ENCODE data around the gene ZNF200.
"Not testable (repeated sequence)": the region's sequence is repeated elsewhere in the genome, so short reads cannot be mapped to it uniquely, and the experiment has no call there.

ZNF200 gene

GRCh38 chr16:3198334-3199072, 36.5 kb downstream of the ZNF200 start:
- H3K4me1 ChIP-seq (ENCODE audit: insufficient read depth, low read length), result no peaks in the 10 kb centered on the region
- no peaks in the 10 kb centered on the region for H3K9me3 ChIP-seq (ENCODE audit: control insufficient read depth, insufficient read depth, low read length)
- H3K9ac ChIP-seq (ENCODE audit: low read depth, low read length), result no peak overlapping the region
- H3K36me3 ChIP-seq (ENCODE audit: insufficient read depth, low read length), result no peaks in the 10 kb centered on the region

- H3K9me3 ChIP-seq (ENCODE audit: control insufficient read depth, insufficient read depth, low read length); H3K36me3 ChIP-seq (ENCODE audit: insufficient read depth, low read length); H3K9ac ChIP-seq (ENCODE audit: low read depth, low read length); H3K4me1 ChIP-seq (ENCODE audit: insufficient read depth, low read length): not testable (repeated sequence)
Observed at GRCh38 chr16:3197694-3198333, 37.1 kb downstream of the ZNF200 start.

- Histone ChIP-seq H3K9ac (ENCODE audit: low read depth, low read length) (no peak overlapping the region), H3K36me3 (ENCODE audit: insufficient read depth, low read length) (no peaks in the 10 kb centered on the region), H3K4me1 (ENCODE audit: insufficient read depth, low read length) (no peaks in the 10 kb centered on the region), H3K9me3 (ENCODE audit: control insufficient read depth, insufficient read depth, low read length) (no peaks in the 10 kb centered on the region)
Observed at GRCh38 chr16:3195975-3196374, 39.0 kb downstream of the ZNF200 start.

GRCh38 chr16:3194792-3195191, 40.2 kb downstream of the ZNF200 start:
- Histone ChIP-seq H3K4me1 (ENCODE audit: insufficient read depth, low read length) (no peaks in the 10 kb centered on the region), H3K9me3 (ENCODE audit: control insufficient read depth, insufficient read depth, low read length) (no peaks in the 10 kb centered on the region), H3K9ac (ENCODE audit: low read depth, low read length) (no peak overlapping the region), H3K36me3 (ENCODE audit: insufficient read depth, low read length) (no peaks in the 10 kb centered on the region)

- H3K4me1 ChIP-seq (ENCODE audit: insufficient read depth, low read length), result no peaks in the 10 kb centered on the region
- H3K36me3 ChIP-seq (ENCODE audit: insufficient read depth, low read length), result no peaks in the 10 kb centered on the region
- peak overlapping the region; percentile 66; the same call in 1 of the 2 replicates for H3K9ac ChIP-seq (ENCODE audit: low read depth, low read length)
- H3K9me3 ChIP-seq (ENCODE audit: control insufficient read depth, insufficient read depth, low read length), result no peaks in the 10 kb centered on the region
Observed at GRCh38 chr16:3193221-3194212, 41.4 kb downstream of the ZNF200 start.

- H3K36me3 ChIP-seq (ENCODE audit: insufficient read depth, low read length), result no peaks in the 10 kb centered on the region
- no peaks in the 10 kb centered on the region for H3K4me1 ChIP-seq (ENCODE audit: insufficient read depth, low read length)
- peak overlapping the region; percentile 66 for H3K9ac ChIP-seq (ENCODE audit: low read depth, low read length)
- H3K9me3 ChIP-seq (ENCODE audit: control insufficient read depth, insufficient read depth, low read length), result no peaks in the 10 kb centered on the region
Observed at GRCh38 chr16:3192476-3193019, 42.4 kb downstream of the ZNF200 start.

- no peaks in the 10 kb centered on the region for H3K9me3 ChIP-seq (ENCODE audit: control insufficient read depth, insufficient read depth, low read length)
- H3K4me1 ChIP-seq (ENCODE audit: insufficient read depth, low read length), result no peaks in the 10 kb centered on the region
- H3K9ac ChIP-seq (ENCODE audit: low read depth, low read length), result peak overlapping the region; percentile 66; the same call in 1 of the 2 replicates
- H3K36me3 ChIP-seq (ENCODE audit: insufficient read depth, low read length), result no peaks in the 10 kb centered on the region
Observed at GRCh38 chr16:3190949-3191353, 44.0 kb downstream of the ZNF200 start.

- Histone ChIP-seq H3K36me3 (ENCODE audit: insufficient read depth, low read length) (no peaks in the 10 kb centered on the region), H3K4me1 (ENCODE audit: insufficient read depth, low read length) (no peaks in the 10 kb centered on the region), H3K9ac (ENCODE audit: low read depth, low read length) (peak overlapping the region; percentile 66), H3K9me3 (ENCODE audit: control insufficient read depth, insufficient read depth, low read length) (no peaks in the 10 kb centered on the region)
Observed at GRCh38 chr16:3189869-3190268, 45.1 kb downstream of the ZNF200 start.

GRCh38 chr16:3188925-3189825, 45.8 kb downstream of the ZNF200 start:
- Histone ChIP-seq H3K9me3 (ENCODE audit: control insufficient read depth, insufficient read depth, low read length) (no peaks in the 10 kb centered on the region), H3K36me3 (ENCODE audit: insufficient read depth, low read length) (no peaks in the 10 kb centered on the region), H3K4me1 (ENCODE audit: insufficient read depth, low read length) (no peaks in the 10 kb centered on the region), H3K9ac (ENCODE audit: low read depth, low read length) (peak overlapping the region; percentile 66)

GRCh38 chr16:3188675-3188924, 46.4 kb downstream of the ZNF200 start:
- peak overlapping the region; percentile 66 for H3K9ac ChIP-seq (ENCODE audit: low read depth, low read length)
- H3K9me3 ChIP-seq (ENCODE audit: control insufficient read depth, insufficient read depth, low read length), result no peaks in the 10 kb centered on the region
- no peaks in the 10 kb centered on the region for H3K4me1 ChIP-seq (ENCODE audit: insufficient read depth, low read length)
- no peaks in the 10 kb centered on the region for H3K36me3 ChIP-seq (ENCODE audit: insufficient read depth, low read length)

GRCh38 chr16:3187798-3188674, 46.9 kb downstream of the ZNF200 start, which contains the start of gene OR1F1:
OR1F1 (plus strand) TSS chr16:3188204.
- H3K4me1 ChIP-seq (ENCODE audit: insufficient read depth, low read length), result no peaks in the 10 kb centered on the region
- H3K36me3 ChIP-seq (ENCODE audit: insufficient read depth, low read length), result no peaks in the 10 kb centered on the region
- peak within 1 kb of the TSS; percentile 66 for H3K9ac ChIP-seq (ENCODE audit: low read depth, low read length)
- H3K9me3 ChIP-seq (ENCODE audit: control insufficient read depth, insufficient read depth, low read length), result no peaks in the 10 kb centered on the region

- Histone ChIP-seq H3K9ac (ENCODE audit: low read depth, low read length) (peak overlapping the region; percentile 36; the same call in 1 of the 2 replicates), H3K9me3 (ENCODE audit: control insufficient read depth, insufficient read depth, low read length) (no peaks in the 10 kb centered on the region), H3K4me1 (ENCODE audit: insufficient read depth, low read length) (no peaks in the 10 kb centered on the region), H3K36me3 (ENCODE audit: insufficient read depth, low read length) (no peaks in the 10 kb centered on the region)
Observed at GRCh38 chr16:3186946-3187690, 47.8 kb downstream of the ZNF200 start.

Measured in ES-I3 (cell line).